Thoracic aorta (tissue), 2 donors: ENCODE data around the gene SLC44A1. TPM values are rescaled to one million over a fixed set of nuclear protein-coding genes. Genes with fewer than 3 reads are reported as not detected.

Experiments used
- ATAC-seq: fragments of 150-250 bp; one replicate; pipeline ENCODE4 v1.8.0; 2017; ENCODE audit warnings: low read depth; ENCODE audit not compliant: insufficient number of reproducible peaks, low FRiP score
- DNase-seq: peaks from one replicate; pipeline ENCODE4 v3.0.0-alpha.2; 2020; ENCODE audit warnings: low spot score
- H3K27ac ChIP-seq, 2 donors: fragments of 200-600 bp; sonication (generic); 1 replicate in 1 of 2; 2 replicates in 1 of 2; pipeline ENCODE4 v1.5.1; 2016; ENCODE audit warnings: mild to moderate bottlenecking in 2 of 2, moderate library complexity in 2 of 2
- H3K27me3 ChIP-seq: fragments of 200-600 bp; sonication (generic); replicated peaks from 2 replicates; pipeline ENCODE4 v1.6.0; 2016; ENCODE audit warnings: mild to moderate bottlenecking; ENCODE audit not compliant: insufficient read depth
- H3K36me3 ChIP-seq: fragments of 200-600 bp; sonication (generic); one replicate; pipeline ENCODE4 v1.5.1; 2016
- H3K4me1 ChIP-seq, 2 donors: fragments of 200-600 bp; sonication (generic); 1 replicate in 1 of 2; 2 replicates in 1 of 2; pipeline versions ENCODE4 v1.5.1 to v1.6.0; 2016; ENCODE audit warnings: low read depth in 2 of 2, mild to moderate bottlenecking in 1 of 2; ENCODE audit not compliant: control insufficient read depth in 1 of 2
- H3K4me3 ChIP-seq: fragments of 200-600 bp; sonication (generic); 2 replicates; pipeline ENCODE4 v1.5.1; 2016; ENCODE audit warnings: mild to moderate bottlenecking
- H3K9me3 ChIP-seq: fragments of 200-600 bp; sonication (generic); 2 replicates; pipeline ENCODE4 v1.5.1; 2016
- CTCF ChIP-seq: fragments of 200-600 bp; sonication (generic); IDR thresholded peaks from one replicate; pipeline ENCODE4 v1.5.1; 2019; ENCODE audit warnings: antibody characterized with exemption
- total RNA-seq, 2 donors: library from RNA; depleted of rRNA; stranded (reverse); fragments of >200 nt; gene quantifications; one replicate each; pipeline versions ENCODE4 v1.1.0 to v1.2.3, GENCODE V29; 2016

Gene SLC44A1
- total RNA-seq, 2 donors from 2014 or later = 33.9 to 58.8 TPM

- DNase-seq (no peak), ATAC-seq (no peak)
- Histone ChIP-seq H3K27me3 (no peaks in the 10 kb centered on the region), H3K4me3 (no peak overlapping the region), H3K27ac (no peak overlapping the region), H3K36me3 (no peaks in the 10 kb centered on the region), H3K9me3 (peaks cover 13% of the 10 kb centered on the region), H3K4me1 (no peaks in the 10 kb centered on the region)
- TF ChIP-seq CTCF = no peak
Measured at GRCh38 chr9:105219291-105219805, 25.1 kb upstream of the SLC44A1 start.

DNA sequence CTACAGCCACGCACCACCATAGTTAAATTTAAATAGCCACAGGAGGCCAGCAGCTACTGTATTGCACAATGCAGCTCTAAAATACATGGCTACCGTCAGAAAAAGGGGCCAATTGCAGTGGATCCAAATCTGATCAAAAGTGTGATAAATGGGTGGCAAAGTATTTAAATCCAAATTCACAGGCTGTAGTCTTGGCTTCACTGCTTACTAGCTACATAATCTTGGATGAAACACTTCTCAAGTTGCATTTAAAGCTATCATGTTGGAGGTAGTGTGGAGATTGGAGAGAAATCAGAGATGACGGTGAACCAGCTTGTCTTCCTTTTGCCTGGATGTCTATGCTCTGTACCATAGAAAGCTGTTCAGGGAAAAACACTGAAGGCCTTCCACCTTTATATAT, 24.0 kb upstream of the SLC44A1 start:
- TF ChIP-seq CTCF = no peak
- Histone ChIP-seq H3K27ac (no peak overlapping the region), H3K9me3 (peaks cover 20% of the 10 kb centered on the region), H3K4me1 (no peaks in the 10 kb centered on the region), H3K36me3 (no peaks in the 10 kb centered on the region), H3K4me3 (no peak overlapping the region), H3K27me3 (no peaks in the 10 kb centered on the region)
- no peak for ATAC-seq
- no peak for DNase-seq

DNA sequence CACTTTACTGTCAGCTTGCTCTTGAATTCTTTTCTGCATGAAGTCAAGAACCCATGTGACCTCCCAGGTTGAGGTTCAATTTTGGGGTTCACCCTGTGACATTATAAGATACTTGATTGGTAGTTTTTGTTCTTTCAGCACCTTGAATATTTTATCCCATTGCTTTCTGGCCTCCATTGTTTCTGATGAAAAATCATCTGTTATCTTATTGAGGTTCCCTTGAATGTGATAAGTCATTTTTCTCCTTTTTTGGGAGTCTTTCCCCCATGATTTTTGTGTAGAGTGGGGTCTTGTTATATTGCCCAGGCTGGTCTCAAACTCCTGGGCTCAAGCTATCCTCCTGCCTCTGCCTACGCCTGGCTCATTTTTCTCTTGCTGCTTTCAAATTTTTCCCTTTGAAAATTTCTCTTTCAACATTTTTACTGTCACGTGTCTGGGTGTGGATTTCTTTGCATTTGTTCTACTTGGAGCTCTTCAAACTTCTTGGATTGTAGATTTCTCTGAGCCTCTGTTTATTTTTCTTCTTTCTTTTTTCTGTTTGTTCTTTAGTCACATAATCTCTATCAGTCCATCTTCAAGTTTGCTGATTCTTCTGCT, 20.8 kb upstream of the SLC44A1 start:
- TF ChIP-seq CTCF = no peak
- Histone ChIP-seq H3K36me3 (no peaks in the 10 kb centered on the region), H3K27ac (no peak overlapping the region), H3K4me3 (no peak overlapping the region), H3K4me1 (no peaks in the 10 kb centered on the region), H3K27me3 (no peaks in the 10 kb centered on the region), H3K9me3 (peaks cover 20% of the 10 kb centered on the region)
- DNase-seq = no peak
- ATAC-seq = no peak

- ATAC-seq = no peak
- DNase-seq = no peak
- no peaks in the 10 kb centered on the region for H3K4me1 ChIP-seq
- no peak overlapping the region for H3K27ac ChIP-seq
- H3K9me3 ChIP-seq = peaks cover 20% of the 10 kb centered on the region
- TF ChIP-seq CTCF = no peak
- H3K27me3 ChIP-seq = no peaks in the 10 kb centered on the region
- no peaks in the 10 kb centered on the region for H3K36me3 ChIP-seq
- no peak overlapping the region for H3K4me3 ChIP-seq
Measured at GRCh38 chr9:105226055-105226454, 18.4 kb upstream of the SLC44A1 start.

DNA sequence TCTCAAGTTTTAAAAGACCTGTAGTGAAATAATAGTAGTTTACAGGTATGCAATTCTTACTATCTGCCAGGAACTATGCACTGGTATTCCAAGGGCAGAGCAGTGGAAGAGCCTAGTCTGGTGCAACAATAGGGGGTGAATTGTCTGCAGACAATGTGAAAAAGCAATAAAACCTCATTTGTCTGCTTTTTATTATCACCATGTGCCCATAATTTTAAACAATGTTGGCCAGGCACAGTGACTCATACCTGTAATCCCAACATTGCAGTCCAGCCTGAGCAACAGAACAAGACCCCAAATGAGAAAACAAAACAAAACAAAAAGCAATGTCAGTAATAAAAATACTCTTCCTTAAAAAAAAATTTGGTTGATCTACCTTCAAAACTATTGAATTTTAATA, 12.2 kb upstream of the SLC44A1 start:
- DNase-seq (no peak), ATAC-seq (no peak)
- no peaks in the 10 kb centered on the region for H3K36me3 ChIP-seq
- TF ChIP-seq CTCF = no peak
- H3K9me3 ChIP-seq = no peaks in the 10 kb centered on the region
- H3K27me3 ChIP-seq = no peaks in the 10 kb centered on the region
- no peak overlapping the region for H3K4me3 ChIP-seq
- no peaks in the 10 kb centered on the region for H3K4me1 ChIP-seq
- H3K27ac ChIP-seq = no peak overlapping the region
